GM21526 (cell line): ENCODE results near the gene ALOXE3.

ENCODE experiments used
- ATAC-seq: cut with Tn5 transposase; IDR thresholded peaks from one replicate; pipeline ENCODE4 v1.9.1; 2021; ENCODE audit warnings: moderate library complexity; ENCODE audit not compliant: unreplicated experiment, low FRiP score

The ALOXE3 gene

GRCh38 chr17:8117980-8118768 is at the start of gene ALOXE3:
Gene ALOXE3, minus strand, starts transcription at chr17:8118514. Its CDS starts 524 bp downstream, at chr17:8117990.
- no peak for ATAC-seq

- ATAC-seq, result no peak
Measured at GRCh38 chr17:8167526-8167925, 49.2 kb upstream of the ALOXE3 start.

GRCh38 chr17:8166731-8167130 is 48.4 kb upstream of the ALOXE3 start:
- ATAC-seq, result no peak

- no peak for ATAC-seq
Measured at GRCh38 chr17:8164815-8165131, 46.5 kb upstream of the ALOXE3 start.

GRCh38 chr17:8163978-8164814 is 45.9 kb upstream of the ALOXE3 start:
- ATAC-seq, result no peak

GRCh38 chr17:8162997-8163977 is 45.0 kb upstream of the ALOXE3 start:
- no peak for ATAC-seq

GRCh38 chr17:8162233-8162996 is 44.1 kb upstream of the ALOXE3 start, which contains the start of gene VAMP2:
Gene VAMP2, minus strand, starts transcription at chr17:8162948. Its CDS starts 69 bp downstream, at chr17:8162879.
- no peak for ATAC-seq

GRCh38 chr17:8161289-8162232 is 43.2 kb upstream of the ALOXE3 start:
- no peak for ATAC-seq

- ATAC-seq, result no peak
Measured at GRCh38 chr17:8160741-8161221, 42.5 kb upstream of the ALOXE3 start.

- ATAC-seq, result no peak
Measured at GRCh38 chr17:8160224-8160577, 41.9 kb upstream of the ALOXE3 start.

GRCh38 chr17:8159459-8160223 is 41.3 kb upstream of the ALOXE3 start:
- ATAC-seq, result no peak

GRCh38 chr17:8159032-8159400 is 40.7 kb upstream of the ALOXE3 start:
- no peak for ATAC-seq

GRCh38 chr17:8158267-8159031 is 40.1 kb upstream of the ALOXE3 start:
- ATAC-seq, result peak; percentile 25

GRCh38 chr17:8156246-8156992 is 38.1 kb upstream of the ALOXE3 start:
- peak; percentile 62 for ATAC-seq

- no peak for ATAC-seq
Measured at GRCh38 chr17:8155996-8156245, 37.6 kb upstream of the ALOXE3 start.

GRCh38 chr17:8155231-8155995 is 37.1 kb upstream of the ALOXE3 start:
- ATAC-seq, result no peak
